B cell (primary cell): ENCODE measurements around the gene TSHZ3. TPM values are rescaled to one million over a fixed set of nuclear protein-coding genes. Genes with fewer than 3 reads are reported as not detected.

ENCODE experiments used
- ATAC-seq: fragments of 200-7000 bp; cut with Tn5 transposase; one replicate; pipeline ENCODE4 v1.10.0; 2021; ENCODE audit warnings: low read depth, mild to moderate bottlenecking, moderate number of reproducible peaks, moderate library complexity
- CTCF ChIA-PET: fragments of 350-600 bp; sonication (Branson Sonifier 250); formaldehyde crosslinking; loops from one replicate; lab custom pipeline; 2021; ENCODE audit warnings: antibody characterized with exemption, inconsistent platforms; lab: Charles Lee
- POLR2A ChIA-PET: fragments of 350-600 bp; sonication (Branson Sonifier 250); formaldehyde crosslinking; loops from one replicate; lab custom pipeline; 2021; ENCODE audit warnings: antibody characterized with exemption; lab: Charles Lee
- DNase-seq: peaks from one replicate; pipeline ENCODE4 v3.0.0; 2013
- H2AFZ ChIP-seq: 2 replicates; pipeline ENCODE4 v1.6.1; 2012; ENCODE audit warnings: mild to moderate bottlenecking, low read depth, low read length; ENCODE audit not compliant: insufficient read depth, poor library complexity, severe bottlenecking
- H3K27ac ChIP-seq, 2 donors: 1 replicate in 1 of 2; 2 replicates in 1 of 2; pipeline ENCODE4 v1.5.1; 2012 to 2013; ENCODE audit warnings: low read length in 2 of 2, mild to moderate bottlenecking in 2 of 2, moderate library complexity in 1 of 2
- H3K27me3 ChIP-seq, 4 experiments: fragments of 200-600 bp in 1 of 4; sonication (generic) in 1 of 4; replicated peaks in 1 of 4; 1 replicate in 2 of 4; 2 replicates in 2 of 4; pipeline versions ENCODE4 v1.6.1 to v1.7.0; 2013 to 2016; ENCODE audit warnings: low read length in 3 of 4, mild to moderate bottlenecking in 2 of 4, mixed read lengths in 1 of 4, moderate library complexity in 1 of 4; ENCODE audit not compliant: insufficient read depth in 4 of 4, control insufficient read depth in 3 of 4; ENCODE audit errors: control extremely low read depth in 1 of 4
- H3K36me3 ChIP-seq, 2 experiments: replicated peaks in 1 of 2; 1 replicate in 1 of 2; 2 replicates in 1 of 2; pipeline versions ENCODE4 v1.6.1 to v1.7.1; 2013; ENCODE audit warnings: low read length in 1 of 2; ENCODE audit not compliant: insufficient read depth in 2 of 2, control insufficient read depth in 1 of 2; ENCODE audit errors: control extremely low read depth in 1 of 2, extremely low read depth in 1 of 2
- H3K4me1 ChIP-seq, 2 donors: fragments of 200-600 bp in 1 of 2; sonication (generic) in 1 of 2; 1 replicate in 1 of 2; 2 replicates in 1 of 2; pipeline versions ENCODE4 v1.5.1 to v1.6.1; 2013 to 2017; ENCODE audit warnings: low read length in 2 of 2; ENCODE audit not compliant: control insufficient read depth in 2 of 2, insufficient read depth in 2 of 2
- H3K4me2 ChIP-seq: replicated peaks from 2 replicates; pipeline ENCODE3; 2012; ENCODE audit warnings: mild to moderate bottlenecking, low read depth, low read length; ENCODE audit not compliant: poor library complexity, severe bottlenecking
- H3K4me3 ChIP-seq, 5 experiments: fragments of 200-600 bp in 1 of 5; sonication (generic) in 1 of 5; 1 replicate in 3 of 5; 2 replicates in 2 of 5; pipeline versions ENCODE4 v1.5.1 to v1.7.0; 2011 to 2016; ENCODE audit warnings: low read length in 4 of 5, mild to moderate bottlenecking in 4 of 5, low read depth in 2 of 5, control low read depth in 1 of 5, moderate library complexity in 1 of 5; ENCODE audit not compliant: insufficient read depth in 1 of 5; ENCODE audit errors: control extremely low read depth in 1 of 5, extremely low read depth in 1 of 5
- H3K79me2 ChIP-seq: fragments of 200-600 bp; sonication (generic); one replicate; pipeline ENCODE4 v1.6.0; 2016; ENCODE audit warnings: low read length; ENCODE audit not compliant: control insufficient read depth, insufficient read depth
- H3K9ac ChIP-seq: fragments of 200-600 bp; sonication (generic); 2 replicates; pipeline ENCODE4 v1.6.1; 2017; ENCODE audit warnings: mild to moderate bottlenecking, low read length, moderate library complexity
- H3K9me3 ChIP-seq, 3 donors: one replicate each; pipeline versions ENCODE4 v1.6.1 to v1.7.1; 2013; ENCODE audit warnings: low read length in 2 of 3; ENCODE audit not compliant: control insufficient read depth in 2 of 3, insufficient read depth in 1 of 3; ENCODE audit errors: control extremely low read depth in 1 of 3
- H4K20me1 ChIP-seq: 2 replicates; pipeline ENCODE4 v1.6.0; 2012; ENCODE audit warnings: mild to moderate bottlenecking, low read length; ENCODE audit not compliant: insufficient read depth, control insufficient read depth, poor library complexity, severe bottlenecking
- H3K27ac Mint-ChIP-seq: one replicate; pipeline ENCODE4 v1.8.0; 2021; ENCODE audit warnings: mixed read lengths
- H3K27me3 Mint-ChIP-seq: one replicate; pipeline ENCODE4 v1.8.0; 2021; ENCODE audit warnings: mixed read lengths
- H3K4me1 Mint-ChIP-seq: one replicate; pipeline ENCODE4 v1.8.0; 2021; ENCODE audit warnings: mixed read lengths
- H3K4me3 Mint-ChIP-seq: one replicate; pipeline ENCODE4 v1.8.0; 2021; ENCODE audit warnings: mixed read lengths
- H3K9me3 Mint-ChIP-seq: one replicate; pipeline ENCODE4 v1.8.0; 2022; ENCODE audit warnings: mixed read lengths; ENCODE audit not compliant: insufficient read depth
- EZH2 ChIP-seq: IDR thresholded peaks from 2 replicates; pipeline ENCODE4 v1.6.1; 2012; ENCODE audit warnings: borderline replicate concordance, low read depth, mild to moderate bottlenecking, moderate library complexity, low read length; ENCODE audit not compliant: insufficient read depth, poor library complexity, severe bottlenecking
- WGBS: methylation state at CpG from one replicate; pipeline ENCODE4 v1.1.5; 2013; ENCODE audit warnings: missing lambda C conversion rate; ENCODE audit not compliant: insufficient coverage; 5-methylcytosine and 5-hydroxymethylcytosine counted together
- intact Hi-C: fragments of 100-400 bp; cut with micrococcal nuclease; formaldehyde crosslinking; loops from one replicate; pipeline ENCODE4 v1.10.0; 2022
- polyA plus RNA-seq: library from polyadenylated mRNA; depleted of rRNA; stranded (reverse); fragments of >200 nt; gene quantifications from 2 replicates; pipeline ENCODE4 v1.2.3, GENCODE V29; 2012
- total RNA-seq, 2 donors: library from RNA; stranded (reverse); fragments of 120-200 nt in 1 of 2; gene quantifications; 1 replicate in 1 of 2; 2 replicates in 1 of 2; pipeline versions ENCODE4 v1.2.3 to v1.2.4, GENCODE V29; 2013 to 2022
- TF ChIP-seq, protein P1 (sequence below): fragments of 200-600 bp; IDR thresholded peaks from one replicate; pipeline ENCODE4 v1.8.0; 2022; ENCODE audit warnings: antibody characterized with exemption, mild to moderate bottlenecking

The TSHZ3 gene
- total and polyA plus RNA-seq, 2 donors (not counting 1 experiment from before 2014, with no cell fraction given) = 0.03 to 0.34 TPM

DNA sequence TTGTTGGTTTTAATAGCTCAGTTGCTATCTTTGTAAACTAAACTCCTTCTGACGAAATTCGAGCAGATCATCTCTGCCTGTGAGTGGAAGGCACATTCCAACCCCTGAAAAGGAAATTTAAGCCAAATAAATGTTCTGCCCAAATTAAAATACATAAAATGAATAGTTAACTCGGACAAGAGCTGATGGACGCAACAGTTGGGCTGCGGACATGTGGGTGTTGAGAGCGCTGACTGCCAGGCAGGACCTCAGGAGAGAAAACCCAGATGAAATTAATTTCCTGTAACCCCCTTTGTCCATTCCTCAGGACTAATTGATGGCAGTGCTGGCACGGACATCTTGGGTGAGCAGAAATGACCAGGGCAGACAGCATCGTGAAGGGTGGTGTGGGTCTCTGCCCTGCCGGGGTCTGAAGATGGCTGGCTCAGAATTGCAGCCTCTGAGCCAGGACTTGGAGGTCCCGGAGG lies 86.5 kb downstream of the TSHZ3 start:
- no peaks in the 10 kb centered on the region for H4K20me1 ChIP-seq
- POLR2A ChIA-PET = no interaction called here
- H2AFZ ChIP-seq = no peak overlapping the region
- Mint-ChIP-seq H3K9me3 (no peaks in the 10 kb centered on the region), H3K27ac (no peak overlapping the region), H3K27me3 (no peaks in the 10 kb centered on the region), H3K4me1 (no peaks in the 10 kb centered on the region), H3K4me3 (no peak overlapping the region)
- ATAC-seq = no peak
- CTCF ChIA-PET = no interaction called here
- no peak for DNase-seq
- H3K27me3 ChIP-seq = no peaks in the 10 kb centered on the region
- 100% methylated on average over 7 of the region's 10 CpGs for WGBS
- H3K79me2 ChIP-seq = no peaks in the 10 kb centered on the region
- no peaks in the 10 kb centered on the region for H3K36me3 ChIP-seq
- intact Hi-C loops = no loop called here
- H3K9me3 ChIP-seq = peaks cover 0 to 33% (median 0%) of the 10 kb centered on the region in 3 donors
- H3K4me1 ChIP-seq = no peaks in the 10 kb centered on the region
- TF ChIP-seq, protein P1, sequence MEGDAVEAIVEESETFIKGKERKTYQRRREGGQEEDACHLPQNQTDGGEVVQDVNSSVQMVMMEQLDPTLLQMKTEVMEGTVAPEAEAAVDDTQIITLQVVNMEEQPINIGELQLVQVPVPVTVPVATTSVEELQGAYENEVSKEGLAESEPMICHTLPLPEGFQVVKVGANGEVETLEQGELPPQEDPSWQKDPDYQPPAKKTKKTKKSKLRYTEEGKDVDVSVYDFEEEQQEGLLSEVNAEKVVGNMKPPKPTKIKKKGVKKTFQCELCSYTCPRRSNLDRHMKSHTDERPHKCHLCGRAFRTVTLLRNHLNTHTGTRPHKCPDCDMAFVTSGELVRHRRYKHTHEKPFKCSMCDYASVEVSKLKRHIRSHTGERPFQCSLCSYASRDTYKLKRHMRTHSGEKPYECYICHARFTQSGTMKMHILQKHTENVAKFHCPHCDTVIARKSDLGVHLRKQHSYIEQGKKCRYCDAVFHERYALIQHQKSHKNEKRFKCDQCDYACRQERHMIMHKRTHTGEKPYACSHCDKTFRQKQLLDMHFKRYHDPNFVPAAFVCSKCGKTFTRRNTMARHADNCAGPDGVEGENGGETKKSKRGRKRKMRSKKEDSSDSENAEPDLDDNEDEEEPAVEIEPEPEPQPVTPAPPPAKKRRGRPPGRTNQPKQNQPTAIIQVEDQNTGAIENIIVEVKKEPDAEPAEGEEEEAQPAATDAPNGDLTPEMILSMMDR = no peak
- TF ChIP-seq EZH2 = no peak
- no peak overlapping the region for H3K27ac ChIP-seq
- no peak overlapping the region for H3K9ac ChIP-seq
- H3K4me3 ChIP-seq = no peak overlapping the region
- H3K4me2 ChIP-seq = no peak overlapping the region

DNA sequence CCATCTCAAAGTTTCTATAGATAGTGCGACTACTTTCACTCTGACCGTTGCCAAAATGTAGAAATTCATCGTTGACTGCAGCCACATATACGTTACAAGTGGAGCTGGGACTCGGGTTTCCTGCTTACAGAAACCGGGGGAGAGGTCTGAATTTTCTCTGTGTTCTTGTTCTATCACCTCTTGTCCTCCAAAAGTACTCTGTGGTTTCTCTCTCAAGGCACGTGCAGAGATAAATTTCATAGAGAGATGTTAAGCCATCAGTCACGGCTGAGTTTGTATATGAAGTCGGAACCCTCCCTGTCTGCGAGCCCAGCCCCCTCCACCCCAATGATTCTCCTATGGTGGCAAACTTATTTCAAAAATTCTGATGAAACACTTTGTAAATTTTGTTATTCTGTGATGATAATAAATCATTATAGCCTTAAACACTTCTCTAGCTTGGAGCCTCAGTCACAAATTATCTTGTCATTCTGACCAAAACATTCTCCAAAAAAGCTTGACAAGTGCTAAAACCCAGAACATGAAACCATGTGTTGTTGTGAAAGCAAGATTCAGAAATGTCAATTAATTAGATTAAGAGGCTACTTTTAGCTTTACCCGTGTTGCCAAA lies 87.5 kb downstream of the TSHZ3 start:
- H2AFZ ChIP-seq = no peak overlapping the region
- H3K4me1 Mint-ChIP-seq = no peaks in the 10 kb centered on the region
- TF ChIP-seq, protein P1 = no peak
- no peak for TF ChIP-seq EZH2
- CTCF ChIA-PET = no interaction called here
- 30% methylated on average over 4 of the region's 11 CpGs for WGBS
- POLR2A ChIA-PET = no interaction called here
- H3K27me3 Mint-ChIP-seq = no peaks in the 10 kb centered on the region
- no peaks in the 10 kb centered on the region for H3K4me1 ChIP-seq
- H3K4me2 ChIP-seq = no peak overlapping the region
- intact Hi-C loops = no loop called here
- no peaks in the 10 kb centered on the region for H3K9me3 Mint-ChIP-seq
- no peaks in the 10 kb centered on the region for H4K20me1 ChIP-seq
- H3K4me3 ChIP-seq = no peak overlapping the region
- H3K27ac ChIP-seq = no peak overlapping the region
- H3K27ac Mint-ChIP-seq = no peak overlapping the region
- DNase-seq = no peak
- no peaks in the 10 kb centered on the region for H3K27me3 ChIP-seq
- H3K9me3 ChIP-seq = peaks cover 0 to 35% (median 0%) of the 10 kb centered on the region in 3 donors
- H3K4me3 Mint-ChIP-seq = no peak overlapping the region
- no peaks in the 10 kb centered on the region for H3K79me2 ChIP-seq
- ATAC-seq = no peak
- no peaks in the 10 kb centered on the region for H3K36me3 ChIP-seq
- H3K9ac ChIP-seq = no peak overlapping the region
